NCI-H2227 (cell line): ENCODE measurements around the gene STX16.
A peak's percentile ranks its signal among the peaks of the same experiment; 100 is the strongest.

Experiments
- DNase-seq: peaks from one replicate; lab custom pipeline; 2025; ENCODE audit not compliant: unreplicated experiment; lab: John Stamatoyannopoulos, UW

Gene STX16

DNA sequence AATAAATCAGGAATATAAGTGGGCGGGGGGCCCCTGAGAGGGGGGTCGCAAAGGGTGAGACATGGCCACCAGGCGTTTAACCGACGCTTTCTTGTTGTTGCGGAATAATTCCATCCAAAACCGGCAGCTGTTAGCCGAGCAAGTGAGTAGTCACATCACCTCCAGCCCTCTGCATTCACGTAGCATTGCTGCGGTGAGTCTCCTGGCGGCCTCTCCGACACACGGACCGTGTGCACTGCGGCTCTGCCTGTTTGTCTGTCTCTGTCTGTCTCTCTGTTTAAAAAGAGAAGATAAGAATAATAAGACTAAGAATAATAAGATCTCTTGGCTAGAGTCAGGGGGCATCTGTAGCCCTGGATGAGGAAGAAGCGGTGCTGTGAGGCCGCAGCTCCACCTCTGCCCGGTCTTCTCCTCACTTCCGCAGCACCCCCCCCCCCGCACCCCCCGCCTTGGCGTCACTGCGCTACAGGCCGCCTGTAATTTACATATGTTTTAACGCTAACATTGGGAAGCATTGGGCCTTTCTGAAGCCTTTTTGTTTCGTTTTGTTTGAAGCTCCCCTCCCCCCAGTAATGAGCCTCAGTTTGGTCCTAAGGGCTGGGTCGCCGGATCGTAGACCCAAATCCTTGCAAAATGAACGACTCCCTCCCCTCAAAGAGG, 993 bp downstream of the STX16 start:
- DNase-seq, result peak; percentile 57

DNA sequence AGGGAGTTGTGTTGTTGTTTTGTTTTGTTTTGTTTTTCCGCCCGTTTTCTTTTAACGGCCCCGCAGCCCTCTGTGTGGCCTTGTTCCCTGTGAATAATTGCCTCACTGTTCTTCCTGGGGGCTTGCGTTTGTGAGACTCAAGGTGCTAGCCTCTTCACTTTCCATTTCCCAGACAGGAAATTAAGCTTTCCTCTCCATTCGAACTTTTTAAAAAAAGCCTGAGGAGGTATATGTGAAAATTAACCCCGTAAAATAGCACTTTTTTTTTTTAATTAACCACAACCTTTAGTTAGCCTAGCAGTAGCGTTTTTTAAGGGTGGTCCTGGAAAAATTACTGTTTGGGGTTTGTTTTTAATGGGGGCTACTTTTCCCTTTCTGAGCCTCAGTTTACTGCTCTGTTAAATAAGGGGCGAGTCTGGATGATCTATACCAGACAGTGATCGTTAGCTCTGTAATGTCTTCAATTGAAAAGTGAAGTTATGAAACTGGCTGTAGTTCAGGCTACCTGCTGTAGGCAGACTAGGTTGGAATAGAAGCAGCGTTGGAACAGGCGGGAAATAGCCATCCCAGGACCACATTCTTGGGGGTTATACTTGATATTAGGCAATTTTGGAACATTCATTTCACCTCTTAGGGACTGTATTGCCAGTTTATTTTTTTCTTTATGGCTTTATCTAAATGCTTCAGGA, 1.7 kb downstream of the STX16 start:
- DNase-seq, result no peak

DNA sequence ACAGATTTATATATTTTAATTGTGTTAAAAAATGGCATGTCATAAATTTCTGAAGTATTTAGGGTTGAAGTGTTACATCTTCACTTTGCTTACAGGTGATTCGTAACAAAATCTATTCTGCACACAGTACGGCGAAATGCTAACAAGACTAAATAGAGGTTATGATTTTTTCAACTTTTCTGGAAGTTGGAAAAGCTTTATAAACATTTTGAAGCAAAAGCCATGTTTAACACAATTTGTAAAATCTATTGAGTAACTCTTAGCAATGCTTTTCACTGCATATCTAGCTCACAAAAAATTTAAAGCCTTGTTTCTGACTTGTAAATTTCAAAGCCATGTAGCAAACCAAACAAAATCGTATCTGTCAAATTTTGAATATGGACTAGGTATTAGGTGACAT, 3.3 kb downstream of the STX16 start:
- no peak for DNase-seq

DNA sequence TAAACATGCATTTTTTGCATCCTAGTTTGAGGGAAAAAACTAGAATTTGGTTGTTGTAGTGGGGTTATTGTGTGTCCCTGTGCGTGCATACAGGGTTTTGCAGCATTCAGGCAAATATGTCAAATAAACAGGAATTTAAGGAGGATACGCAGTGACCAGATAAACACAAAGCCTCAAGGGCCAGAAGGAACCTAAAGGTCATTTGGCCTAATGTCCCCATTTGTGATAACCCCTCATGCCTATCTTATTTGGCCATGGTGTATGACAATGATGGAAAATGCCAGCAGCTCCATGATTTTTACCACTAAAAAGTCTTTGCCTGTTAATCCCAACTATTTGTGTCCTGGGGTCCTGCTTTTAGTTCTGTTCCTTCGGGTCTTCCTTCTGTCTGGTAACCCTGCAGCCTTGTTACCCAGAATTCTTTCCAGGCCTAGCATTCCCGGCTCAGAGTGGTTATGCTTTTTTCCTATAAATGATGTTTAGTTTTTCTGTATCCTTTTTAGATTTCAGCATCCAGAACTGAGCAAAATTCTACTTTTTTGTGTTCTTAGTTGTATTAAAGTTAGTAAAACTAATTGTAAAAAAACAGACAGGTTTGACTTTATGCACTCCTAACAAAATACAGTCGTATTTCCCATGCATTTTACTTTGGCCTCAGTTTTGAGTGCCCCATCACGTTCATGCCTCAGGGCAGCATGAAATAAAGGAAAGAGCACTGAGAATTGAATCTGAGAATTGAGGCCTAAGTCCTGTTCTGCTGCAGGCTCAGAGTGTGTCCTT, 4.4 kb downstream of the STX16 start:
- no peak for DNase-seq

DNA sequence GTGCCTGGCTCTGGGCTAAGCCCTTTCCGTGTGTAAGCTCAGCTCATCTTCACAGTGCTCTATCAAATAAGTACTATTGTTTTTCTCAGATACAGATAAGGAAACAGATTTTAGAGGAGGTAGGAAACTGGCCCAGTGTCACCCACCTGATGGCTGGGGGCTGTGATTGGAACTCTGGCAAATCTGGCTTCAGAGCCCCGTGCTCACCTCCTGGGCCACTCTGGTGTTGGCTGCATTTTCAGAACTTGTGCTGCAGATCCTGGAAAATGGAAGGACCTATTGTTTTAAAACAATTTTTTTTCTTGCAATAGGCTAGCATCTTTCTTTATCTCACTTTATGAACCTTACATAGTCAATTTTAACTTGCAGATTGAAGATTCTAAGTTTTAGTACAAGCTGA, 5.7 kb downstream of the STX16 start:
- no peak for DNase-seq

DNA sequence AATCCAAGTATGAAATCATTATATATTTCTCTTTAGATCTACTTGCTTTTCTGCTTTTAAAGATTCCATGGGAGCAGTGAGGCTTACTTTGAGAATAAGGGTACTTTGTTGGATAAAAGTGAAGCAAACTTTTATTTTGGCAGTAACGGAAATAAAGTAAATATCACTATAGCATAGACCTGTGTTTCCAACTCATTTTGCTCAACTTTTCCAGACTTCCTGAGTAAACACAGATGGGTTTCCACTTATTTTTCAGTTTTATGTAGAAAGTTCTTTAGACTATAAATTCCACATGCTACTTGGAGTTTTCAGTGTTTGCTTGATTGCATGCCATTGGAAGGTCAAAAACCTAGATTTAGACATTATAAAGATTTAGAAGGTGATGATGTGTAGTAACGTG, 6.2 kb downstream of the STX16 start:
- no peak for DNase-seq

DNA sequence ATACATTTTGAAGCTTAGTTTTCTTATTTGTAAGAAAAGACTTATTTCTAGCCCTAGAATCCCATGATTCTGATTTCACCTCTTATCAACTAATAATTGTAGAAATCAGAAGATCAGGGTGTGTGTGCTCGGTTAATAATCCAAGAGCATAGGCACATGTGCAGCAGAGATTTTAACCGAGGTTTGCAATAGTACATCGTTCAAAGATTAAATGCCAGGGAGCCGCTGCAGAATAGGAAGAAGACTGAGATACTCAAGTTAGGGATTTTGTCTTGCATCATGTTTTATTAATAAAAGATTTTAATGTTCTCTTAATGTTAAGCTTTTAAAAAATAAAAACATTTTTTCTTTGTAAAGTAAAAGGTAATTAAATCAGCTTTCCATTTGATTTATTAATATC, 6.9 kb downstream of the STX16 start:
- DNase-seq, result no peak

DNA sequence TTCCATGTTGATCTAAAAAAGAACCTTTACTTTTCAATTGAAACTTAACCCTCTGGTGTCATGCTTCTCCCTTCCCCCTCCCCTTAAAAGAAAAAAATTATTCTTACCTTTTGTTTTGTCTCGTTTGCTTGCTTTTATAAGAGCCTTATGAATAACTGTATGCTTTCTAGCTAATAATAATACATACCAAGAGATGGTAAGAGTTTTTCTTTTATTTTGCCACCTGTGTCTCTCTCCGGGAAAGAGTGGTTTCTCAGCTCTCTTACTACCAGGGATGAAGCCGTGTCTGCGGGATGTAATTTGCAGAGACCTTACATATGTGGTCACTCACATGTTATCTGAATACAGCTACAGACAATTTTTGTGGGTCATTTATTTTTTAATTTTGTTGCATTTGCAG, 7.7 kb downstream of the STX16 start:
- no peak for DNase-seq

DNA sequence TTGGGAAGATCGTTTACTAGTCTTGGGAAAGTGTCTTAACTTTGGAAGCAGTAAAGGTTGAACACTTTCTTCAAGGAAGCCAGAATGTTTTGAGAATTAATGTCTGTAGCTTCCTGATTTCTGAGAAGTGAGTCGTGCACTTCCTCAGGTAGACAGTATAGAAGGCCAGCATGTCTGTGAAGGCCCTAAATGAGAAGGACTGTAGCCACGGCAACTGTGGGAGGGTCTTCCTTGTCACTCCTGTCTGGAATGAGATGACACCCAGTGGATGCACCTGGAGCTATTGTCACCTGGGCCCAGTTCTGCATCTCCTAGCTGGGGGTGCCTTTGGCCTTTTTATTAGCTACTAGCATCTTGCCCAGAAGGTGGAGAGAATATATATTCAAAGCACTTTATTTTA, 8.8 kb downstream of the STX16 start:
- DNase-seq, result no peak

DNA sequence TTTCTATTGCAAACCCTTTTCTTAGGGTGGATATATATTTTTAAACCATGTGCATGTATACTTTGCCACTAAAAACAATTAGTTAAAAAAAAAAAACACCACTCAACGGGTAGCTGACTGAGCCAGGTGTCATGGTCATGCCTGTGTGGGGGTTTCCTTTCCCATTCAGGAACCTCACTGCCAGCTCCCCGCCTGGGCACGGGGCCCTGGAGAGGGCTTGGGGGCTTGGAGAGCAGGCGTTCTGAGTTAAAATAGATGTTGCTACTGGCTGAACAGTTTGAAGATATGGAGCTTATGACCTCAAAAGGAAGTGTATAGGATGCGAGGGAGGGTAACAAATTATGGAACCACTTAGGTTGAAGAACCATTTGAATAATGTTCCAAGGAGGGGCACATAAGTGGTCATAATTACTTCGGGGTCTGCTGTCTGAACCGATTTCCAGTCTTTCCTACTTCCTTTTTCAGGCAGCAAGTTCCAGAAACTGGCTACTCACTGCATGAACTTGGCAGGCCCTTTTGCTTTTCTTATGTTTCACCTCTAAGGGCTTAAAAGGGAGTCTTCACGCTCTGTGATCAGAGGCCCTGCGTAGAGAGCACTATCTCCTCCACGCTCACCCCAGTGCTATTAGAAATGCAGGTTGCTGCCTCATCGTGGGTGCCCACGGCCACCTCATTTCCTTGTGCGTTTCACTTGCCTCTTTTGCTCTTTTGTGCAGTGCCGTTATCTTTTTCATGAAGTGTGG, 9.9 kb downstream of the STX16 start:
- no peak for DNase-seq

DNA sequence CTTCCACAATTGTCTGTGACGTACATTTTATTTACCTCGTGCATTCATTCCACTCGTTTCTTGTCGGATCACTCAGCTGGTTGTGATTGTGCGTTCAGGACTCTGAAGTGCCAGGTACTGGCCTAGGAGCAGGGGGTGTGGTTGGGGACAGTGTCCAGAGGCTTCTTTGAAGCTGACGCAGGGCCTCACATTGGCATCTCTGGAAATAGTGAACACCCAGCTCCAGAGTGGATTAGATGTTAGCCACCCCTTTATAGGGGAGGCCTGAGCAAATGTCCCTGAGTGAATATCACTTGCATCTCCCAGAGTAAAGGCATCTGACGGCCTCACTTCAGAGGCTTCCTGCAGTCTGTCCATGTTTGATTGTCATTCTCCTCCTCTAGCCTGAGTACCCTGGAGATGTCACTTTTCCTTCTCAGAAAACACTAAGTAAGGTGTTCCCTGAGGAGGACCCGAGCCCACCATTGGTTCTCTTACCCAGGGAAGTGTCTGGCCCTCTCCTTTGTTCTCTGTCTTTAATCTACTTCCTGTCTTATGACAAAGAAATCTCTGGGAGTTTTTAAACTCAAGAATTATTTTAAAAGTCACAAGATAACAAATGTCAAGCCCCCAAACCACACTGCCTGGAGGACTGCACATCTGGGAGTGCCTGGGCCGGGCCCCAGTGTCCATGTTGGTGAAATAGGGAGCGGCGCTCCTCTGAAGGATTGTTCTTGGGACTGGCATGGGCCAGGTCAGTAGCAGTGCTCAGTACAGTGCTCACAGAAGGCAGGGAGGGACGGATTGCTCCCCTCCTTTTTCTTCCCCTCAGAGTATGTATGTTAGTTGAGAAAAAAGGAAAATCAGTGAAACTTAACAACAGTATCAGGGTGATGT, 10.8 kb downstream of the STX16 start:
- DNase-seq, result no peak

DNA sequence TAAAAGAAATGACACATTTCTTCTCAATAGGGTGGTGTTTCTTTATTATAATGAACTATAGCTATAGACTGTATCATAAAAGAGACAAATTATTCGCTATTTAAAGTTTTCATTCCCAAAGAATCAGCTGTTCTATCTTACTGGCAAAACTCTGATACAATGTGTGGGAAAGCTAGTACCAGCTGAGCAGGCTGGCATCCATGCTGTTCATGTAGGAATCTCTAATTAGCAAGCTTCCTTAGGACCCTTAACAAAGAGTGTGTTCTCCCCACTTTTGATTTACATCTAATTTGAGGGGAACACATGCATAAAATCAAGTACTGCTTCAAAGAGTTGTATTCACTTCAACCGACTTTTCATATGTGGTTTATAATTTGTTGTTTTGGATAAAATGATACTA, 13.2 kb downstream of the STX16 start:
- DNase-seq, result no peak

DNA sequence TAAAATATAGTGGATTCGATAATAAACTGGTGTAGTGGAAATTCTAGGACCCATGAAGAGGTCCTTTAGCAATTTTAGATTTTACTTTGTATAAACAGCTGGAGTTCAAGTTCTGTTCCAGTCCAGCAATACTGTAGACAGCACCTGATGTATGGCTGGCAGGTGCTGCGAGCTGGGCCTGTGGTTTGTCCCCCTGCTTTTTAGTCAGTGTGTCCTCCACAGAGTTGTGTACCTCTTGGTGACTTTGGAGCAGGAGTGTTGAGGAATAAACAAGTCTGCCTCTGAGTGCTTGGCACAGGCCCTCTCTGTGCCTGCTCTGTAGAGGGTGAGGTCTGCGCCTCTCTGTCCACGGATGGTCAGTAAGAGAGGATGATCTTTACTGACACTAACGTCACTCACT, 13.8 kb downstream of the STX16 start:
- no peak for DNase-seq

DNA sequence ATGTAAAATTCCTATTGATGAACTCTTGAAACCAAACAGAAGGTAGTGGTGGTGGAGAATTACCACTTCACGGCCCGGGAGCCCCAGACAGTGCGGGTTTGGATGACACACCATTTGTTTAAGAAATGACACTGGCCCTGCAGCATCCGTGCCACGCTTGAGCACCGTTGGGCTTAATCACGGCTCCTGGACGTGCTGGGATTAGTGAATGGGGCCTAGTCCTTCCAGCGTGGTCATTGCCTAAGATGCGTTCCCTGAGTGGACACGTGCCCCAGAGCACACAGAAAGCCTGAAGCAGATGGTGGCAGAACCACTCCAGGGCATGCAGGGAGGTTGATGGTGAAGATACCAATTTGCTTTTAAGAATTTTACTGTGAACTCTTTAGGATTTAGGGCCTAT, 14.5 kb downstream of the STX16 start:
- DNase-seq, result no peak

DNA sequence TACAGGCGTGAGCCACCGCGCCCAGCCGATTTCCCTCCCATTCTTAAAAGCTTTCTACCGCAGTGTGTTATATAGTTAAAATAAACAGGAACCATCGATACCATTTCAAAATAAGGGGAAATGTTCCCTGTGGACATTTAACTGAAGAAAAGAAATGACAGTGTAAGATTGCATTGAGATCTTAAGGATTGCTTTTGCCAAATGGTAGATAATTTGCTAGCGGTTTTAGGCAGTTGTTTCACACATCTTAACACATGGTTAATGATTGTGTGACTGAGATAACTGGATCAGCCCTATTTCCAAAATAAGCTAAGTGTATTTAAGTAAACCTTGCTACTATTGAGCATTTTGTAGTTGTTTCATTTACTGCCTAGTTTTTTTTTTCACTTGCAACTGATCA, 15.6 kb downstream of the STX16 start:
- no peak for DNase-seq

DNA sequence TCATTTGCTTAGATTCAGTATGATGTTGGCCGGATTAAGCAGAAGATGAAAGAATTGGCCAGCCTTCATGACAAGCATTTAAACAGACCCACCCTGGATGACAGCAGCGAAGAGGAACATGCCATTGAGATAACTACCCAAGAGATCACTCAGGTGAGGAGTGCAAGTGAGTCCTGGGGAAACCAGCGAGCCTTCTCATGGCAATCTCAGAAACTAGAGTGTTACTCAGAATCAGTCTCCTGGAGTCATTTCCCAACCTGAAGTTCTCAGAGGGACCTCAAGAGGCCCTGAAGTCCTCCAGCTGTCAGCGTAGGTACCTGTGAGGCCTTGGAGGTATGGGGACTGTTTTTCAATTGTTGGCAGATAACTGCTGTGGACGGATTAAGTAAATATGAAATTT, 16.9 kb downstream of the STX16 start:
- DNase-seq, result no peak

DNA sequence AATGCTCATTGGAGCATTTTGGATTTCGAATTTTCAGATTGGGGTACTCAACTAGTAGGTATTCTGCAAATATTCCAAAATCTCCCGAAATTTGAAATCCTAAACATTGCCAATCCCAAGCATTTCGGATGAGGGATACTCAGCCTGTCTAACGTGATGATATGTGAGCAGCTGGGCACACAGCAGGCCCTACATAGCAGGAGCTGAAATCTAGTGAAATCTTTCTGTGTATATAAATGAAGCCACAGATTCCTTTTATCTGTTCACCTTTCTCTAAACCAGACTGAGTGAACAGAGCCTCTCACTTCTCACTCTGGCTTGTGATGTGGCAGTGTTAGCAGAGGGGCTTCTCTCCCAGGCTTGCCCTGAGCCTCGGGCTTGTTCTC, 17.8 kb downstream of the STX16 start:
- no peak for DNase-seq

DNA sequence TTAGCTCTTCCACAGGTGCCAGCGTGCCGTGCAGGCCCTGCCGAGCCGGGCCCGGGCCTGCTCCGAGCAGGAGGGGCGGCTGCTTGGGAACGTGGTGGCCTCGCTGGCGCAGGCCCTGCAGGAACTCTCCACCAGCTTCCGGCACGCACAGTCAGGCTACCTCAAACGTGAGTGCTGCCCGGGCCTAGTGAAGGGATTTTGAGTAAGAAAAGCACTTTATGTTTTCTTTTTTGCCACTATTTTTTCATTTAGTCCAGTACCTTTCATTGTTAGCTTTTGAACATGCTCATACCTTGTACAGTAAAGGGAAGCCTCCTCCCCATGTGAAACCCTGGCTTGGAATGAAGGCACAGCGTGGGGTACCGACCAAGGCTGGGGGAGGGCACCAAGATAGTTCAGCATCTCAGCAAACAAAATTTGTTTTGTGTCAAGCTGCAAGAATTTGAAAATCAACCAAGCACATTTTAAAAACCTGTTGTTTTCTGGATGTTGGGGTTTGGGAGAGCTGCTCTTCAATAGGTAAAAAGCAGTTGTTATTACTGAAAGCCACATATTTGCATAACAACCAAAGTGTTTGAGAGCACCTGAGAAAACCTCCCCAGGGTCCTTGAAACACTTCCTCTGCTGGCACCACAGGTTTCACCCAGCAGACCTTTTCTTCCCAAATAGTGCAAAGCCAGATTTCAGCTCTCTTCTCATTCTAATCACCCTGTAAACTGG, 18.4 kb downstream of the STX16 start:
- no peak for DNase-seq

DNA sequence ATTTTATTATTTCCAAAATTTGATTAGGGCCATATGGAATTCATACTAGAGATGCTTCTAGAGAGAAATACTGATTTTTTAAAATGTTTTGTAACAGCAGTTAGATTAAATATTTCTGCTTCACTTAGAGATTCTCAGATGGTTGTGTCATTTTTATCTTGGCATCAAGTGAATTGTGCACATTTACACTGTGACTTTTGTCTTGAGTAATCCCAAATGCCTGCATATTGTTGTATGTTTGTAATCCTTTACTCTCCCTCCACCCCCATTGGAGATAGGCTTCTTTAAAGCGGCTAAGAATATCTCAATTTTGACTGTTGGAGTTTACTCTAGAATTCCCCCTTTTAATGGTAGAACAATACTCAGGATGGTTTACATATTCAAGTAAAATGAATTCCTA, 19.0 kb downstream of the STX16 start:
- DNase-seq, result no peak

DNA sequence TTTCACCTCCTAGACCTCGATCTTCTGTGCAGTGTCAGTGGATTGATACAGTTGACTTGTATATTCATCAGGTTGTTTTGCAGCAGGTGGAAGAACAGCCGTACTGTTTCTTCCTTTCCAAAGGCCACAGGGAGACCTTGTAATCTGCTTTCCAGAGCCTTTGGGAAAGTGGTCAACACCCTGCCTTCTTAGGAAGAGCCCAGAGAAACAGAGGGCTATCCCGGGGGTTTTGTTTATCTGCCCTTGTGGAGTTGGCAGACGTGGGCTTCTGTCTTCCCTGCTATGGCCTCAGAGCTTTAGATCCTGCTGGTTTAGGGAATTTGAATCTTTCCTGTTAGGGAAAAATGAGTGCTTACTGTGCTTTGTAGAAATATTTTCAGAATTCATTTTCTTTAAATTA, 19.6 kb downstream of the STX16 start:
- no peak for DNase-seq
